OCI-LY1 (cell line): Measurements from ENCODE around the gene LAT.

Source experiments
- EZH2 ChIP-seq: fragments of 200-600 bp; sonication (generic), shearing (Covaris generic); IDR thresholded peaks from 2 replicates; pipeline ENCODE4 v1.8.0; 2017; ENCODE audit warnings: borderline replicate concordance, mixed run types, mild to moderate bottlenecking, antibody characterized with exemption, low read length, moderate library complexity, mixed read lengths
- TF ChIP-seq, protein P1 (sequence below): fragments of 200-600 bp; sonication (generic), shearing (Covaris generic); IDR thresholded peaks from 2 replicates; pipeline ENCODE4 v1.5.1; 2017; ENCODE audit warnings: mild to moderate bottlenecking, antibody characterized with exemption, low read length, moderate library complexity, mixed read lengths

DNA sequence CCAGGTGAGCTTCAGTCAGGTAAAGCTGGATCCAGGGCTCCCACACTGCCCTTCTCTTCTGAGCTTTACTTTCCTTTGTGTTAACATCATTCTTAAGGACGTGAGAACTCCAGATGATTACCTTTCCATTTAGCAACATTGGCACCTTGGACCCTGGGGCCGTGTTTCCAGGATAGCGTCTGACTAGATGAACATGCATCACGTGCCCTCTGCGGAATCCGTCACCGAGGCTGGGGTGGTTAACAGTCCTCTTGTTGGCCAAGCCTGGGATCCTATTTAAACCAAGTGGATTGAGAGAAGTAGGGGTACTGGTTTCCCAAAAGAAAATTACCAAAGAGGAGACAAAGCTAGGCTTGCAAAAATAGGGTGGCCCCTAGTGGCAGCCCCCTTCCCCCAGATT is 3.9 kb upstream of the LAT start:
- TF ChIP-seq, protein P1, sequence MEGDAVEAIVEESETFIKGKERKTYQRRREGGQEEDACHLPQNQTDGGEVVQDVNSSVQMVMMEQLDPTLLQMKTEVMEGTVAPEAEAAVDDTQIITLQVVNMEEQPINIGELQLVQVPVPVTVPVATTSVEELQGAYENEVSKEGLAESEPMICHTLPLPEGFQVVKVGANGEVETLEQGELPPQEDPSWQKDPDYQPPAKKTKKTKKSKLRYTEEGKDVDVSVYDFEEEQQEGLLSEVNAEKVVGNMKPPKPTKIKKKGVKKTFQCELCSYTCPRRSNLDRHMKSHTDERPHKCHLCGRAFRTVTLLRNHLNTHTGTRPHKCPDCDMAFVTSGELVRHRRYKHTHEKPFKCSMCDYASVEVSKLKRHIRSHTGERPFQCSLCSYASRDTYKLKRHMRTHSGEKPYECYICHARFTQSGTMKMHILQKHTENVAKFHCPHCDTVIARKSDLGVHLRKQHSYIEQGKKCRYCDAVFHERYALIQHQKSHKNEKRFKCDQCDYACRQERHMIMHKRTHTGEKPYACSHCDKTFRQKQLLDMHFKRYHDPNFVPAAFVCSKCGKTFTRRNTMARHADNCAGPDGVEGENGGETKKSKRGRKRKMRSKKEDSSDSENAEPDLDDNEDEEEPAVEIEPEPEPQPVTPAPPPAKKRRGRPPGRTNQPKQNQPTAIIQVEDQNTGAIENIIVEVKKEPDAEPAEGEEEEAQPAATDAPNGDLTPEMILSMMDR = no peak
- TF ChIP-seq EZH2 = no peak
